Muscle of leg (tissue), 11 donors: ENCODE measurements around the gene UBXN2A. TPM values are rescaled to one million over a fixed set of nuclear protein-coding genes. Genes with fewer than 3 reads are reported as not detected.

Experiments used
- DNase-seq: peaks from one replicate; pipeline ENCODE4 v3.0.0; 2013
- H3K27ac ChIP-seq: one replicate; pipeline ENCODE4 v1.5.1; 2013; ENCODE audit warnings: mild to moderate bottlenecking, low read length, control low read depth
- H3K27me3 ChIP-seq: one replicate; pipeline ENCODE4 v1.6.1; 2013; ENCODE audit warnings: low read length; ENCODE audit not compliant: control insufficient read depth, insufficient read depth
- H3K36me3 ChIP-seq: one replicate; pipeline ENCODE4 v1.6.1; 2013; ENCODE audit warnings: low read length; ENCODE audit not compliant: control insufficient read depth, insufficient read depth
- H3K4me1 ChIP-seq: one replicate; pipeline ENCODE4 v1.6.1; 2013; ENCODE audit warnings: low read length; ENCODE audit not compliant: control insufficient read depth, insufficient read depth
- H3K4me3 ChIP-seq: one replicate; pipeline ENCODE4 v1.5.1; 2013; ENCODE audit warnings: low read length, control low read depth
- H3K9me3 ChIP-seq: replicated peaks from 2 replicates; pipeline ENCODE4 v1.6.1; 2013; ENCODE audit warnings: low read depth, low read length; ENCODE audit not compliant: control insufficient read depth
- WGBS: methylation state at CpG from one replicate; pipeline ENCODE4 v1.1.5; 2013; ENCODE audit warnings: missing lambda C conversion rate; ENCODE audit not compliant: insufficient coverage; 5-methylcytosine and 5-hydroxymethylcytosine counted together
- polyA plus RNA-seq, 8 donors: library from polyadenylated mRNA; unstranded; fragments of 120-200 nt; gene quantifications; one replicate each; pipeline versions ENCODE4 v1.2.1 to v1.2.3, GENCODE V29; 2013; ENCODE audit warnings: inconsistent platforms in 1 of 8, low replicate concordance in 1 of 8; ENCODE audit not compliant: insufficient read length in 8 of 8, insufficient read depth in 1 of 8
- total RNA-seq: library from RNA; stranded (reverse); fragments of 120-200 nt; gene quantifications from one replicate; pipeline ENCODE4 v1.2.4, GENCODE V29; 2013

UBXN2A gene
- total and polyA plus RNA-seq, 9 donors = 13.8 to 23.9 (median 19.0) TPM

- DNase-seq = no peak
- H3K36me3 ChIP-seq = no peaks in the 10 kb centered on the region
- H3K4me1 ChIP-seq = peaks cover 8% of the 10 kb centered on the region
- H3K4me3 ChIP-seq = no peak overlapping the region
- H3K9me3 ChIP-seq = no peaks in the 10 kb centered on the region
- peaks cover 9% of the 10 kb centered on the region for H3K27me3 ChIP-seq
- no peak overlapping the region for H3K27ac ChIP-seq
- no CpG with 5 or more reads among the region's 1 CpG for WGBS
These were observed 112.7 kb downstream of the UBXN2A start for GRCh38 chr2:24052951-24053350.

Other genes starting within 250 kb of the UBXN2A start
- gene ATAD2B, start 13.3 kb upstream of the UBXN2A start, total RNA-seq = 17.6 TPM
- 10 to 100 TPM; 10.2 to 14.5 (median 11.5) TPM for gene ATAD2B, start 13.3 kb upstream of the UBXN2A start, polyA plus RNA-seq
- gene MFSD2B, start 69.6 kb downstream of the UBXN2A start, total RNA-seq = 0.18 TPM
- gene MFSD2B, start 69.6 kb downstream of the UBXN2A start, polyA plus RNA-seq = 1 to 10 TPM; 1.4 to 3.5 (median 2.3) TPM
- gene WDCP, start 106.9 kb downstream of the UBXN2A start, total RNA-seq = 11.3 TPM
- gene WDCP, start 106.9 kb downstream of the UBXN2A start, polyA plus RNA-seq = 10 to 100 TPM in 3 of 8 donors, 1 to 10 TPM in 5; 7.9 to 10.8 (median 9.7) TPM
- gene FKBP1B, start 109.3 kb downstream of the UBXN2A start, total RNA-seq = 2.8 TPM
- gene FKBP1B, start 109.3 kb downstream of the UBXN2A start, polyA plus RNA-seq = 1 to 10 TPM; 2.1 to 4.5 (median 3.2) TPM
- gene SF3B6, start 135.9 kb downstream of the UBXN2A start, total RNA-seq = 131 TPM
- gene SF3B6, start 135.9 kb downstream of the UBXN2A start, polyA plus RNA-seq = 100 to 1,000 TPM in 1 of 8 donors, 10 to 100 TPM in 7; 80.5 to 106 (median 86.3) TPM
- 35.5 TPM for gene TP53I3, start 144.4 kb downstream of the UBXN2A start, total RNA-seq
- 10 to 100 TPM; 30.9 to 48.3 (median 34.5) TPM for gene TP53I3, start 144.4 kb downstream of the UBXN2A start, polyA plus RNA-seq
- gene PFN4, start 182.9 kb downstream of the UBXN2A start, total RNA-seq = 1.8 TPM
- gene PFN4, start 182.9 kb downstream of the UBXN2A start, polyA plus RNA-seq = 1 to 10 TPM; 1.3 to 2.2 (median 1.7) TPM
- gene FAM228B, start 183.0 kb downstream of the UBXN2A start, total RNA-seq = 31.5 TPM
- gene FAM228B, start 183.0 kb downstream of the UBXN2A start, polyA plus RNA-seq = 10 to 100 TPM; 11.2 to 17.3 (median 14.7) TPM
- 0.22 TPM for gene FAM228A, start 234.6 kb downstream of the UBXN2A start, total RNA-seq
- 1 to 10 TPM in 1 of 8 donors, under 1 TPM in 6, not detected in 1; 0.13 to 1.0 (median 0.47) TPM for gene FAM228A, start 234.6 kb downstream of the UBXN2A start, polyA plus RNA-seq